NB4 (cell line): ENCODE results near the gene NGEF.

Experiments used
- CTCF ChIP-seq: IDR thresholded peaks from one replicate; pipeline ENCODE4 v1.5.1; 2012; ENCODE audit warnings: low read depth, low read length
- POLR2A ChIP-seq: IDR thresholded peaks from 2 replicates; pipeline ENCODE4 v1.6.1; 2011; ENCODE audit warnings: mild to moderate bottlenecking; ENCODE audit not compliant: insufficient read length; ENCODE audit errors: extremely low read depth

- no peak for TF ChIP-seq CTCF
- no peak for TF ChIP-seq POLR2A
Observed at GRCh38 chr2:233011268-233011650, 1.8 kb downstream of the NGEF start.
